Stimulated activated CD4-positive, alpha-beta T cell treated with anti-CD3 and anti-CD28 coated beads, Interleukin-1b, Interleukin-23, amount 100 ng/mL, for 4 hours (primary cell): Measurements from ENCODE around the gene ATP8A2.
"Not testable (repeated sequence)": the region's sequence is repeated elsewhere in the genome, so short reads cannot be mapped to it uniquely, and the experiment has no call there.

Experiments used
- DNase-seq, 2 donors: peaks; one replicate each; pipeline ENCODE4 v3.0.0-alpha.2; 2020; ENCODE audit warnings: low read depth in 2 of 2

ATP8A2 gene

DNA sequence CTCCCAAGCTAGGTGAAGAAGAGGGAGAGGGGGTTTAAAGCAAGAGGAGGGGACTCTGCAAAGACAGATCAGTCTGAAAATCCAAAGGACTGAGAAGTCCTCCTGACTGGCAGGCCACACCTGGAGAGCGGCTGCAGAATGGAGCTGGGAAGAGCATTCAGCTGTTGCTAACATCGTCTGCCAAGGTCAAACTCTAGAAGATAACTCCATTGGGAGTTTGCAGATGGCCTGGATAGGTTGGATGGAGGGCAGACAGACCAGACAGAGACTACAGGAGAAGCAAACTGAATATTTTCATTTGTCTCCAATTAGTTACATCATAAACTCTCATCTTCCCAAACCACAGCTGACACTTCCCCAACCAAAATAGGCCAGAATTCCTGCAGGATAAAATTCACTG lies 699.9 kb downstream of the ATP8A2 start:
- DNase-seq, result no peak

GRCh38 chr13:26072335-26072734 lies 700.6 kb downstream of the ATP8A2 start:
- not testable (repeated sequence) for DNase-seq

- no peak for DNase-seq
Observed at GRCh38 chr13:26074706-26075105, 702.9 kb downstream of the ATP8A2 start.
